ENCODE measurements around the gene EDA.

EDA gene

GRCh38 chrX:69615779-69616456, at the start of gene EDA:
Gene EDA, plus strand, starts transcription at chrX:69616113.
- DNase-seq (ENCODE audit: low read depth), result peak; percentile 59

- DNase-seq (ENCODE audit: low read depth), result no peak
Observed at GRCh38 chrX:69568828-69569227, 47.1 kb upstream of the EDA start.

DNA sequence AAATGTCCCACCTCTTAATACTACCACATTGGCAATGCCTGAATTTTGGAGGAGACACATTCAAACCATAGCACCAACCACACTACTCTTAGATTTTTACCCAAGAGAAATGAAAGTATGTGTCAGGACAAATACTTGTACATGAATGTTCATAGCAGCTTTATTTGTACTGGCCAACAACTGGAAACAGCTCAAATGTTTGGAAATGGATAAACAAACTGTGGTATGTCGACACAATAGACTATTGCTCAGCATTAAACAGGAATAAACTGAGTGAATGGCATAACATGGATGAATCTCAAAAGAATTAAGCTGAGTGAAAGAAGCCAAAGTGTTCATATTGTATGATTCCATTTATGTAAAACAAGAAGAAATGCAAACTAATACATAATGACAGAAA, 18.5 kb upstream of the EDA start:
- DNase-seq (ENCODE audit: low read depth), result no peak

GRCh38 chrX:69600182-69600581, 15.7 kb upstream of the EDA start:
- DNase-seq (ENCODE audit: low read depth), result no peak

- DNase-seq (ENCODE audit: low read depth), result no peak
Observed at GRCh38 chrX:69603566-69604194, 12.2 kb upstream of the EDA start.

- no peak for DNase-seq (ENCODE audit: low read depth)
Observed at GRCh38 chrX:69605521-69605920, 10.4 kb upstream of the EDA start.

- no peak for DNase-seq (ENCODE audit: low read depth)
Observed at GRCh38 chrX:69607616-69608015, 8.3 kb upstream of the EDA start.

- no peak for DNase-seq (ENCODE audit: low read depth)
Observed at GRCh38 chrX:69613946-69614345, 2.0 kb upstream of the EDA start.

DNA sequence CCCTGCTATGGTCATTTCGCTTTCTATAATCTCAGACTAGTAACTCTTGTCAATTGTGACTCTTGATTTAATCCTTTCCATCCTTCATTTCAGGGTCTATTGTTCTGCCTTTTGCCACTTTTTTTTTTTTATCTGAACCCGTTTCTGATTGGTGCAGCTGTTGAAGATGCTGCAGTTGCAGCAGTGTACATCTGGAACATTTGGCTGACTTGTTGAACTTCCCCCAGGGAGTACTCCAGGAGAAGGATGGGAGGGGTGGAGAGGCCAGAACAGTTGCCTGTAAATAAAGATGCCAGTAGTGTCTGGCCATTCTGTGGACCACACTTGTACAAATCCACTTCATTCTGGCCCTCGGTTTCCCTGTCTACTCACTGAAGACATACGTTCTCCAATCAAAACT, 1.0 kb upstream of the EDA start:
- no peak for DNase-seq (ENCODE audit: low read depth)

DNA sequence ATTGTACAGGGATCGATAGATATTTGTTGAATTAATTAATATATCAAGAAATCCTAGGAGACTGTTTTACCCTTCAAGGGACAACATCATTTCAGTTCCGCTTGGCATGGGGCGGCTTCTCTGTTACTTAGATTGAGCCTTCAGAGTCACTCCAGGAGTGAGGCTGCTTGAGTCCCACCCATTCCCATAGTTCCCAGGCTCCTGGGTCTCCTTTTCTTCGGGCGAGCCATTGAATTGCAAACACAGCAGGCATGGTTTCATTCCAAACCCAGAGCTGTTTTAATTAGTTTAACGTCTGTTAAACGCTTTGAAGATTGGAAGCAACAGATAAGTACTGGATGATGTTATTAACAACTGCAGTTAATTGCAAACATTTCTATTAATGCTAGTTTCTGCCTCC, 571 bp upstream of the EDA start:
- DNase-seq (ENCODE audit: low read depth), result no peak

- no peak for DNase-seq (ENCODE audit: low read depth)
Observed at GRCh38 chrX:69616457-69617203, 717 bp downstream of the EDA start.

GRCh38 chrX:69618803-69619202, 2.9 kb downstream of the EDA start:
- DNase-seq (ENCODE audit: low read depth), result no peak

DNA sequence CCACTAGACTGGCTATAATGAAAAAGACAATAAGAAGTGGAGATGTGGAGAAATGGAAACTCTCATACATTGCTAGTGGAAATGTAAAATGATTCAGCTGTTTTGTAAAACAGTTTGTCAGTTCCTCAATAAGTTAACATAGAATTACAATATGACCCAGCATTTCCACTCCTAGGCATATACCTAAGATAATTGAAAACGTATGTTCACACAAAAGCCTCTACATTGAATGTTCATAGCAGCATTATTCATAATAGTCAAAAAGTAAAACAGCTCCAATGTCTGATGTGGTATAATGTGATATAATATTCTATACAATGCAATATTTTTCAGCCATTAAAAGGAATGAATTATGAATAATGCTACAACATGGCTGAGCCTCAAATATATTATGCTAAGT, 10.2 kb downstream of the EDA start:
- DNase-seq (ENCODE audit: low read depth), result no peak

DNA sequence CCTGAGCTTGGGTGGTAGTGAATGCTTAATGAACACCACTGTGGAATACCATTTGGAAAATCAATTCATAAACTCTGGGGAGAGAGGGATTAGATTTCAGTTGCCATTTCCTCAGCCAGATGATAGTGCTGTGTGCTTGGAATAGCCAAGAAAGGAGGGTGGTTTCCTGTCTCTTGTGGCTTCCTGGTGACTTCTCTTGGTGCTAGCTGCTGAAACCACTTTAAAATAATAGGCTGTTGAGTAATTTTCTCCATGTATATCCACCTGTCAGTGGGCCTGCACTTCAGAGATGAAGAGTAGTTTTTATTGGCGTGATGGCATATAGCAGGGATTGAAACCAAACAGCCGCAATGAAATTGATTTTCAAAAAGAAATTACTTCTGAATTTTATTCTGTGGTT, 11.8 kb downstream of the EDA start:
- DNase-seq (ENCODE audit: low read depth), result no peak

GRCh38 chrX:69630147-69630546, 14.2 kb downstream of the EDA start:
- no peak for DNase-seq (ENCODE audit: low read depth)

GRCh38 chrX:69664693-69665092, 48.8 kb downstream of the EDA start:
- no peak for DNase-seq (ENCODE audit: low read depth)

GRCh38 chrX:69670001-69670555, 54.2 kb downstream of the EDA start:
- DNase-seq (ENCODE audit: low read depth), result no peak

DNA sequence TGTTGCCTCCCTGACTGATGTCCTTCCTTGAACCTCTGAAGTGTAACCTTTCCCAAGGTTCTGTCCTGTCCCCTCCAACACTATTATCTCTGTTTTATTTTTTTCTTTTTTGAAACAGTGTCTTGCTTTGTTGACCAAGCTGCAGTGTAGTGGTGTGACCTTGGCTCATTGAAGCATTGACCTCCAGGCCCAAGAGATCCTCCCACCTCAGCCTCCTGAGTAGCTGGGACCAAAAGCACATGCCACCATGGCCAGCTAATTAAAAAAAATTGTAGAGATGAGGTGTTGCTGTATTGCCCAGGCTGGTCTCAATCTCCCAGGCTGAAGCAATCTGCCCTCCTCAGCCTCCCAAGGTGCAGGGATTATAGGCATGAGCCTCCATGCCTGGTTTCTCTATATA, 59.0 kb downstream of the EDA start:
- DNase-seq (ENCODE audit: low read depth), result no peak

DNA sequence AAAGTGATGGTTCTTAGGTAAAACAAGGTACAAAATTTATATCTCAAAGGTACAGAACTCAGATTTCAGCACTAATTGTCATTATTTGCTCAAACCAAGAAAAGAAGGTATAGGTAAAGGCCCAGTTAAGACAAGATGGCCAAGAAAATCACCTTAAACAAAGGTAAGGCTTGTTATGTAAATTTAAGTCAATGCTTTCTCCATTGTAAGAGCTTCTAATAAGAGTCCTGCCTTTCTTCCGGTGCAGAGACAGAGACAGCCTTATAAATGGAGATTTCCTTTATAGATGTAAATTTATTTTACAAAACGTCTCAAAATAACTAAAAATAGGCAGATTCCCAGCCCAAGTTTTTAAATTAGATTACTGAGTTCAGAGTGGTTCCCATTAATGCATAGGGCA, 89.9 kb downstream of the EDA start:
- DNase-seq (ENCODE audit: low read depth), result no peak

- no peak for DNase-seq (ENCODE audit: low read depth)
Observed at GRCh38 chrX:69718102-69718501, 102.2 kb downstream of the EDA start.

GRCh38 chrX:69724307-69724706, 108.4 kb downstream of the EDA start:
- no peak for DNase-seq (ENCODE audit: low read depth)

GRCh38 chrX:69740317-69740716, 124.4 kb downstream of the EDA start:
- DNase-seq (ENCODE audit: low read depth), result no peak

DNA sequence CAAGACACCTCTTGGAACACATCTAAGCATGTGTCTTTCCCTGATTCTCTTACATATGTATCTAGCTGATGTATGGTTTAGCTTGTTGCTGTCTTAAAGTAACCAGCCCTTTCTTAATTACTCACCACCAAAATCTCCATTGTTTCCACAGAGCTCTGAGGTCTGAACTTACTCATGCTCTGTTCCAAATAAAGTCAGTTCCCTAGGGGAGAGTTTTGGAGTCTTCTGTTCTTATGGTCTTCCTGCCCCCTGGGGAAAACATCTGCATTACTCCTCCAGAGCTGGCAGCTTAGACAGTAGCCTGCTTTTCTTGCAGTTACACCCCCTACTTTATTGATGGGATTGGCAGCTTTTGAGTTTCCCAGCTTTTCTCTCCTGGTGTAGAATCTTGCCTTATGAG, 125.8 kb downstream of the EDA start:
- DNase-seq (ENCODE audit: low read depth), result no peak

Measured in activated T-cell treated with anti-CD3 and anti-CD28 coated beads for 24 hours (primary cell).